OCI-LY1 (cell line): ENCODE measurements around the gene UNC93B1.

Source experiments
- CTCF ChIP-seq: fragments of 200-600 bp; sonication (generic), shearing (Covaris generic); IDR thresholded peaks from 2 replicates; pipeline ENCODE4 v1.5.1; 2017; ENCODE audit warnings: mild to moderate bottlenecking, antibody characterized with exemption, low read length, moderate library complexity, mixed read lengths
- EZH2 ChIP-seq: fragments of 200-600 bp; sonication (generic), shearing (Covaris generic); IDR thresholded peaks from 2 replicates; pipeline ENCODE4 v1.8.0; 2017; ENCODE audit warnings: borderline replicate concordance, mixed run types, mild to moderate bottlenecking, antibody characterized with exemption, low read length, moderate library complexity, mixed read lengths

GRCh38 chr11:68038226-68038717 lies 34.4 kb upstream of the UNC93B1 start:
- TF ChIP-seq CTCF, result no peak
- TF ChIP-seq EZH2, result no peak
